LNCAP (cell line): ENCODE data around the gene COA6.

Experiments used
- TF ChIP-seq, protein P1 (sequence below): fragments of 450-650 bp; IDR thresholded peaks from 2 replicates; pipeline ENCODE4 v1.5.1; 2017; ENCODE audit warnings: mild to moderate bottlenecking

Gene COA6

DNA sequence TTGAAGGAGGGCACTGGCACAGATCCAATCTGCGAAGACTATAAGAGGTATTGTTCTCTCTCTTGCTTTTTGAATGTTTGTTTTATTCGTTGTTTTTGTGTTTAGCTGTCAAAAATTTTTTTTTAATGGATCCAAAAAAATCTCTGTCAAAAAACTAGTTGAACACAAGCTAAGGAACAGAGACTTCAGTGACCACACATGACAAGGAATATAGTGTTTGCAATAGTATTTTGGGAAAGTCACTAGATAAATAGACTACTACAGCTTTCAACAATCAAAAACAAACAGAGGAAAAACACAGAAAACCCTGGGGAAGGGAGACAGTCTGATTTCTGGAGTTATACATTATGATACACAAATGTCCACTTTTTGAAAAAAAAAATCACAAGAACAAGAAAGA, 36.9 kb upstream of the COA6 start:
- TF ChIP-seq, protein P1, sequence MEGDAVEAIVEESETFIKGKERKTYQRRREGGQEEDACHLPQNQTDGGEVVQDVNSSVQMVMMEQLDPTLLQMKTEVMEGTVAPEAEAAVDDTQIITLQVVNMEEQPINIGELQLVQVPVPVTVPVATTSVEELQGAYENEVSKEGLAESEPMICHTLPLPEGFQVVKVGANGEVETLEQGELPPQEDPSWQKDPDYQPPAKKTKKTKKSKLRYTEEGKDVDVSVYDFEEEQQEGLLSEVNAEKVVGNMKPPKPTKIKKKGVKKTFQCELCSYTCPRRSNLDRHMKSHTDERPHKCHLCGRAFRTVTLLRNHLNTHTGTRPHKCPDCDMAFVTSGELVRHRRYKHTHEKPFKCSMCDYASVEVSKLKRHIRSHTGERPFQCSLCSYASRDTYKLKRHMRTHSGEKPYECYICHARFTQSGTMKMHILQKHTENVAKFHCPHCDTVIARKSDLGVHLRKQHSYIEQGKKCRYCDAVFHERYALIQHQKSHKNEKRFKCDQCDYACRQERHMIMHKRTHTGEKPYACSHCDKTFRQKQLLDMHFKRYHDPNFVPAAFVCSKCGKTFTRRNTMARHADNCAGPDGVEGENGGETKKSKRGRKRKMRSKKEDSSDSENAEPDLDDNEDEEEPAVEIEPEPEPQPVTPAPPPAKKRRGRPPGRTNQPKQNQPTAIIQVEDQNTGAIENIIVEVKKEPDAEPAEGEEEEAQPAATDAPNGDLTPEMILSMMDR, result no peak

DNA sequence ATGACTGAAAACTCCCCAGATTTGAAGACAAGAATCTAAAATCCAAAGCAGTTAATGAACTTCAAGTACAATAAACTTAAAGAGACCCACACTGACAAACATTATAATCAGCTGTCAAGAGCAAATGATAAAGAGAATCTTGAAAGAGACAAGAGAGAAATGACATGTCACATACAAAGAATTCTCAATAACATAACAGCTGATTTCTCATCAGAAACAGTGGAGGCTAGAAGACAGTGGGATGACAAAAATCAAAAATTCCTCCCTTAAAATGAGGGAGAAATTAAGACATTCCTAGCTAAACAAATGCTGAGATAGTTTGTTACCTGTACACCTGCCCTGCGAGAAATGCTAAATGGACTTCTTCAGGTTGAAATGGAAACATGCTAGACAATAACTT, 36.0 kb upstream of the COA6 start:
- TF ChIP-seq, protein P1, result no peak

DNA sequence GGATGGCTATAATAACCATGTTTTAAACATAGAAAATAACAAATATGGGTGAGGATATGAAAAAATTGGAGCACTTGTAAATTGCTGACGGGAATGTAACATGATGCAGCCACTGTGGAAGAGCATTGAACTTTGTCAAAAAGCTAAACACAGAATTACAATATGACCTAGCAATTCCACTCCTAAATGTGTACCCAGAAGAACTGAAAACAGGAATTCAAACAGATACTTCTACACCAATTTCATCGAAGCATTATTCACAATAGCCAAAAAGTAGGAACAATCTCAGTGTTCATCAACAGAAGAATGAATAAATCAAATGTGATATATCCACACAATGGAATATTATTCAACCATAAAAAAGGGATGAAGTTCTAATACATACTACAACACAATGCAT, 32.7 kb upstream of the COA6 start:
- TF ChIP-seq, protein P1, result no peak

DNA sequence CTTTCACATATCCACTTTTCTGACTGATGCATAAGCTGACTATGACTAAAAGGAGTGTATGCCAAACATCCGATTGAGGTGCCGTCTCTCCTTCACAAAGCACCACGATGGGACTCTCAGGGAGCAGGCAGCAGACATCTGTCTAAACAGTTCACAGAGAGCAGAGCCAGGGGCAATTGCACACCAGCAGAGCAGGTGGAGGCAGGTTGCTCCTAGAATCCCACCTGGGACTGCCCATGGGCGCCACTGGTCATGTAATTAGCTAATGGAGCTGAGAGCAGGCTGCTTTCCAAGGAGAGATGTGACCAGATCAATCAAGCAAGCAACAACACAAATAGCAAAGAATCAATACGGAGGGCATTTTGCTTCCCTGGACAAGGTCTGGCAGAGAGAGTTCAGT, 30.5 kb upstream of the COA6 start:
- TF ChIP-seq, protein P1, result no peak

DNA sequence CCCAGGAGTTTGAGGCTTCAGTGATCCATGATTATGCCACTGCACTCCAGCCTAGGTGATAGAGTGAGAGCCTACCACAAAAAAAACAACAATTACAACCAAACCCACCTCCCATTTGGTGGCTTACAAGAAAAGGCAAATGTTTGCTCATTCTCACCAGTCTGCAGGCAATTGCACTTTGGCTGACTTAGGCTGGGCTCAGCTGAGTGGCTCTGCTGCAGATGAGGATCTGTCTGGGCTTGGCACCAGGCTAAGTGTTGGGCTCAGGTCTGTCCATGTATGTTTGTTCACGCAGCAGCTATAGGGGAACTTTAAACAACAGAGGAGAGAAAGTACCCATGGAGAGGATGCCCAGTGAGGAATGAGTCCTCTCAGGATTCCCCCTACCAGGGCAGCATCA, 28.0 kb upstream of the COA6 start:
- TF ChIP-seq, protein P1, result no peak

DNA sequence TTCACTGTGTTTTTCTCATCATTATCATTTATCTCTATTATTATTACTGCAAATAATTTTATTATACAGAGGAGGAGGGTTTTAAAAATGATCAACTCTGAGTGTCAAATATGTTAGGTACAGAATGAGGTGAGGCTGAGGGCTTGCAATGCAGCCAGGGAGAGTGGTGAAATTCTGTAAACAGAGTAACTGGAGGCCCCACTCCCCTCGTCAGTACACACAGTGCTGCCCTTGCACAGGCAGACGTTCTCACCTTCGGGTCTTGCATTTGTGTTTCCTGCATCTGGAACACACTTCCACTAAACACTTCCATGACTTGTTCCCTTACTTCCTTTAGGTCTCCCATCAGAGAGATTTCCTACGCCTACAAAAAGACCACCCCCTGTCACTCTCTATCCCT, 24.3 kb upstream of the COA6 start:
- TF ChIP-seq, protein P1, result no peak

DNA sequence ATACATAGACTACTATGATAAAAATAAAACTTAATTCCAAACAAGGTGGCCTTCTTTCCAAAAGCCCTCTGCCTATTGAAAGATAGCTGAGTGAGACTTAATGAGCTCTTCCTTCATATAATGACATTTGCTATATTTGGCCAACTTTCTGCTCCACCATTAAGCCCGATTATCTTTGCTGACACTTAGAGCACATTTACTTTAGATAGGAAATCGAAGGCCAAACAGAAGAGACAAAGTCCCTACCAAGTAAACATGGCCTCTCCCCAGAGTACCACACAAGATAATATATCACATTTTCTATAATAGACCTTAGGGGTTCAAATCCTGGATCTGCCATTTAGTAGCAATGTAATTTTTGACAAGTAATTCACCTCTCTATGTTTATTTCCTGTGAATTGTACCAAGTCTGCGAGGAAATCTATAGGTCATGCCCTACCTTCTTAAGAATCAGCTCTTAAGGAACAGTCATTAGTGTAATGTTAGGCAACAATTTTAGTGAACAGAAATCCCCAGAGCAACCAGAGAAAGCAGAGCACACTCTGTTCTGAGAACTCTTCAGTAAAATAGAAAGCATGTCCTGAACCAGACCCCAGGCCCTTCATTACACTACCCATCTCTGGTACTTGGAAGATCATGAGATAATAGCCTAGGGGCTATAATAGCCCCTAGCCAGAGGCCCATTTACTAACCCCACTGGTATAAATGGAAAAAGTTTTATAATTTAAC, 17.3 kb upstream of the COA6 start:
- TF ChIP-seq, protein P1, result no peak

DNA sequence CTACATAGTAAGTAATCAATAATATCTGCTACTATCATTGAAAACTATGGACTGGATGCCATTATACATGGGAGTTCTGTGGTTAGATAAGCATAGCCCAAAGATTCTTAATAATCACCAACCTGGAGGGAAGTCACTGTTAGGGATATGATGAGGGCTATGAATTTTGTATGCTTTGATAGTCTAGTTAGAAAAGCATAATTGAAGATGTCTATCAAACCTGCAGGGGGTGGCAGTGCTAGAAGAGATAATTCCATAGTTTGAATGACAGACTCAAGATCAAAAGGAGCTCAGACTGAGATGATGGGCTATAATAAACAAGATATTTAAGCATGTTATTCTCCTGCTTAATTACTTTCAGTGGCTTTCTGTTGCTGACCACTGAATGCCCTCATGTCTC, 15.4 kb upstream of the COA6 start:
- TF ChIP-seq, protein P1, result no peak
